ENCODE data around the gene PAX1.

The PAX1 gene

GRCh38 chr20:21741266-21741665, 35.8 kb downstream of the PAX1 start:
- no peak for DNase-seq

DNA sequence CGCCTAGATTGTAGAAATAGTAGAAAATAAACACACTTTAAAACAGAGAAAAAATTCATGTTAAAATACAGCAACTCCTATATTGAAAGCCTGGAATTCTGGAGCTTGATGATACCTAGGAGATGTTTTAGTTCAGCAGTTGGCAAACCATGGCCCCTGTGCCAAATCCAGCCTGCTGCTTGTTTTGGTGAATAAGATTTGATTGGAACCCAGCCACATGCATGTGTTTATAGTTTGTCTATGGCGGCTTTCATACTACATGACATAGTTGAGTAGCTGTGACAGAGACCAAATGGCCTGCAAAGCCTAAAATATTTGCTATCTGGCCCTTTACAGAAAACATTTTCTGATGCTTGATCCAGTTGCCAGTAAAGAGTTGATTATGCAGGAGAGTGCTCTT, 57.2 kb downstream of the PAX1 start:
- DNase-seq, result no peak

- no peak for DNase-seq
Measured at GRCh38 chr20:21767200-21767738, 61.8 kb downstream of the PAX1 start.

DNA sequence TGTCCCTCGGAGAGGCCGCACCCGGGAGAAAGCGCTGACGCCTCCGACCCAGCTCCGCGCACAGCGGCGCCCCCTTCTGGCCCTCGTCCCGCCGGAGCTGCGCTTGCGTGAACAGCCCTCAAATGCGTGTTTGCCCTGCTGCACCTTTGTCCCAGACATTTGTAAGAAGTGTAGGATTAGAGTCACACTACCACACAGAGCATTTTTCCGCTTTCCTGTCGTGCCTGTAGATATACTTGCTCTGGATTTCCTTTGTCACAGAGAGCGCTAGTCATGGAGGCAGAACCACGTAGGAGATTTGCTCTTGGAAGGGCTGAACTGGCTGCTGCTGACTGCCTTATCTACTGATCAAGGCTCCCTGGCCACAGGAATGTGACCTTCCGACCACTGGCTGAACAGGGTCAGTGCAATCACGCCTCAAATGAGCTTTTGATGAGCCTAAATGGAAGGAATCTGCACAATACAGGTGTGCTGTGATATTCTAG, 62.3 kb downstream of the PAX1 start:
- DNase-seq, result no peak
